Activated CD4-positive, alpha-beta memory T cell treated with anti-CD3 and anti-CD28 coated beads, Interleukin-2, amount 10 ng/mL, durations not matched to agents 7 days and 5 days (primary cell): ENCODE data around the gene WDR70. TPM values are rescaled to one million over a fixed set of nuclear protein-coding genes. Genes with fewer than 3 reads are reported as not detected.
"Not testable (repeated sequence)": the region's sequence is repeated elsewhere in the genome, so short reads cannot be mapped to it uniquely, and the experiment has no call there.

Source experiments
- CTCF ChIA-PET: fragments of 350-600 bp; sonication (Branson Sonifier 250); formaldehyde crosslinking; loops from one replicate; lab custom pipeline; 2021; ENCODE audit warnings: antibody characterized with exemption, inconsistent platforms; lab: Charles Lee
- POLR2A ChIA-PET: fragments of 350-600 bp; sonication (Branson Sonifier 250); formaldehyde crosslinking; loops from one replicate; lab custom pipeline; 2021; ENCODE audit warnings: antibody characterized with exemption; lab: Charles Lee
- DNase-seq: peaks from one replicate; pipeline ENCODE4 v3.0.0-alpha.2; 2020
- H3K27ac Mint-ChIP-seq: one replicate; pipeline ENCODE4 v1.8.0; 2021; ENCODE audit warnings: mild to moderate bottlenecking, mixed read lengths
- H3K27me3 Mint-ChIP-seq: one replicate; pipeline ENCODE4 v1.8.0; 2021; ENCODE audit warnings: mixed read lengths
- H3K36me3 Mint-ChIP-seq: one replicate; pipeline ENCODE4 v1.8.0; 2021; ENCODE audit warnings: low read depth, mixed read lengths
- H3K4me1 Mint-ChIP-seq: one replicate; pipeline ENCODE4 v1.8.0; 2021; ENCODE audit warnings: mixed read lengths
- H3K4me3 Mint-ChIP-seq: one replicate; pipeline ENCODE4 v1.8.0; 2021; ENCODE audit warnings: mild to moderate bottlenecking, mixed read lengths
- H3K9me3 Mint-ChIP-seq: one replicate; pipeline ENCODE4 v1.8.0; 2021; ENCODE audit warnings: mixed read lengths
- total RNA-seq, 2 experiments: library from RNA; stranded (reverse); gene quantifications; one replicate each; pipeline ENCODE4 v1.2.3, GENCODE V29; 2021

WDR70 gene
- total RNA-seq, 2 experiments from 2014 or later, result 25.7 to 26.9 TPM

GRCh38 chr5:37464581-37464980, 85.5 kb downstream of the WDR70 start:
- DNase-seq, H3K4me1 Mint-ChIP-seq, POLR2A ChIA-PET, CTCF ChIA-PET, H3K27ac Mint-ChIP-seq, H3K27me3 Mint-ChIP-seq, H3K4me3 Mint-ChIP-seq, H3K9me3 Mint-ChIP-seq: not testable (repeated sequence)
- H3K36me3 Mint-ChIP-seq, result peaks cover 14% of the 10 kb centered on the region

- DNase-seq, H3K4me1 Mint-ChIP-seq, H3K4me3 Mint-ChIP-seq, POLR2A ChIA-PET, CTCF ChIA-PET, H3K27me3 Mint-ChIP-seq, H3K27ac Mint-ChIP-seq: not testable (repeated sequence)
- peaks cover 11% of the 10 kb centered on the region for H3K9me3 Mint-ChIP-seq
- peaks cover 23% of the 10 kb centered on the region for H3K36me3 Mint-ChIP-seq
Observed at GRCh38 chr5:37469383-37469782, 90.3 kb downstream of the WDR70 start.

- Mint-ChIP-seq H3K27me3 (no peaks in the 10 kb centered on the region), H3K4me3 (no peak overlapping the region), H3K36me3 (peaks cover 24% of the 10 kb centered on the region), H3K4me1 (no peaks in the 10 kb centered on the region), H3K9me3 (peaks cover 11% of the 10 kb centered on the region), H3K27ac (no peak overlapping the region)
- POLR2A ChIA-PET, result no interaction called here
- CTCF ChIA-PET, result no interaction called here
- no peak for DNase-seq
Observed at GRCh38 chr5:37471666-37472197, 92.6 kb downstream of the WDR70 start.

DNA sequence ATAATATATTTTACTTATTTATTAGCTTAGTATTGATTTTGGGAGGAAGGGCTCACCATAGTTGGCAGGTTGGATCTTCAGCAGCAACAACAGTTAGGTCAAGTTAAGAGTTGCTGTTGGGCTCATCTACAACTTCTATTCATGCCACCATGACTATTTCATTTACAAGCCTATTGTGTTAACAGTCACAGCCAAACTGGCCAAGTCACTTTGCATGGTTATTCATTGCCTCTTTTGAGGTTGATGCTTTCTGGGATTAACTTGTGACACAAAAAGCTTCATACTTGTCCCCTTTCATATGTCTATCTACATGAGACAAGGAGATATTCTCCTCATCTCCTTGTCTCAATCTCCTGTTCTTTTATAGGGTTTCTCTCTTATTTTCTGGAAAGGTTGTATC, 98.3 kb downstream of the WDR70 start:
- H3K36me3 Mint-ChIP-seq, result peaks cover 53% of the 10 kb centered on the region
- peaks cover 20% of the 10 kb centered on the region for H3K9me3 Mint-ChIP-seq
- H3K4me3 Mint-ChIP-seq, result no peak overlapping the region
- H3K27me3 Mint-ChIP-seq, result no peaks in the 10 kb centered on the region
- no peak for DNase-seq
- no peak overlapping the region for H3K27ac Mint-ChIP-seq
- ChIA-PET CTCF (interaction anchor here (0.6 kb wide), 1 partner anchor 343 kb away, joined by 4 read pairs; no protein-coding TSS in a partner anchor), POLR2A (no interaction called here)
- H3K4me1 Mint-ChIP-seq, result no peaks in the 10 kb centered on the region

- Mint-ChIP-seq H3K36me3 (peaks cover 59% of the 10 kb centered on the region), H3K27me3 (no peaks in the 10 kb centered on the region), H3K9me3 (peaks cover 20% of the 10 kb centered on the region), H3K4me1 (no peaks in the 10 kb centered on the region), H3K4me3 (no peak overlapping the region), H3K27ac (no peak overlapping the region)
- ChIA-PET POLR2A (no interaction called here), CTCF (no interaction called here)
- DNase-seq, result no peak
Observed at GRCh38 chr5:37478121-37478894, 99.2 kb downstream of the WDR70 start.

DNA sequence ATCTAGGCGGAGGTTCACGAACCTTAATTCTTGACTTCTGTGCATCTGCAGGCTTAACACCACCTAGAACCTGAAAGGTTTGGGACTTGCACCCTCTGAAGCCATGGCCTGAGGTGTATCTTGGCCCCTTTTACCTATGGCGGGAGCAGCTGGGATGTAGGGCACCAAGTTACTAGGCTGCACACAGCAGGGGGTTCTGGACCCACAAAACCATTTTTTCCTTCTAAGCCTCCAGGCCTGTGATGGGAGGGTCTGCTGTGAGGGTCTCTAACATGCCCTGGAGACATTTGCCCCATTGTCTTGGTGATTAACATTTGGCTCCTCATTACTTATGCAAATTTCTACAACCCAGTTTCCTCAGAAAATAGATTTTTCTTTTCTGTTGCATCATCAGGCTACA, 102.3 kb downstream of the WDR70 start:
- H3K27ac Mint-ChIP-seq, H3K27me3 Mint-ChIP-seq, CTCF ChIA-PET, H3K4me3 Mint-ChIP-seq, POLR2A ChIA-PET, H3K4me1 Mint-ChIP-seq, DNase-seq: not testable (repeated sequence)
- H3K36me3 Mint-ChIP-seq, result peaks cover 54% of the 10 kb centered on the region
- H3K9me3 Mint-ChIP-seq, result peaks cover 20% of the 10 kb centered on the region

DNA sequence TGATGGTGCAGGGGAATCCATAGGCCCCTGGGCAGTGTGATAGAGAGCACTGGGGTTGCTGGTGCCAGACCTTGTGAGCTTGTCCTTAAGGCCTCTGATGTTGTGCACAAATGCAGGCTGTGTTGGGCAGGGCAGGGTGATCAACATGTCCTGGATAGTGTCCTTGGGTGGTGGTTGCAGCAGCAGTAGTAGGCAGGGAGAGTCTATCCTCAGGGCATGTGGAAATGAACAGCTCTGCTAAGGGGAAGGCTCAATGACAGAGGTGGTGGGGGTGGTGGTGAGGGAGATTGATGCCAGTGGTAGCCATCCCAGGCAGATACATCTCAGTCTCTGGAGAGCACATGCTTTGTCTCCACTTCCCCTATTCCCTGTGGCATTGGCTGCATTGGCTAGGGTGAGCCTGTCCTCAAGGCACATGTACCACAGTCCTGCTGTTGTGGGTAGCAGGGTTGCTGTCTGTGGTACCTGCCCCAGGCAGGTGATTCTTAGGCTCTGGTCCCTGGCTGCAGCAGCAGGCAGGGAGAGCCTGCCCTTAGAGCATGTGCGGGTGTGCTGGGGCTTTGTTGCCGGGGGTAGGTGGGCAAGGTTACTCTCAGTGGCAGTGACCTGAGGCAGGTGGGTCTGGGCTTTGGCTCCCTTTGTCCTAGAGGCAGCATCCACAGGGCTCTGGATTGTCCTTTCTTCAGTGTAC, 111.1 kb downstream of the WDR70 start:
- Mint-ChIP-seq H3K27ac (no peak overlapping the region), H3K4me1 (peaks cover 8% of the 10 kb centered on the region), H3K27me3 (no peaks in the 10 kb centered on the region), H3K9me3 (peaks cover 13% of the 10 kb centered on the region), H3K4me3 (no peak overlapping the region), H3K36me3 (peaks cover 30% of the 10 kb centered on the region)
- no peak for DNase-seq
- ChIA-PET POLR2A (no interaction called here), CTCF (no interaction called here)

DNA sequence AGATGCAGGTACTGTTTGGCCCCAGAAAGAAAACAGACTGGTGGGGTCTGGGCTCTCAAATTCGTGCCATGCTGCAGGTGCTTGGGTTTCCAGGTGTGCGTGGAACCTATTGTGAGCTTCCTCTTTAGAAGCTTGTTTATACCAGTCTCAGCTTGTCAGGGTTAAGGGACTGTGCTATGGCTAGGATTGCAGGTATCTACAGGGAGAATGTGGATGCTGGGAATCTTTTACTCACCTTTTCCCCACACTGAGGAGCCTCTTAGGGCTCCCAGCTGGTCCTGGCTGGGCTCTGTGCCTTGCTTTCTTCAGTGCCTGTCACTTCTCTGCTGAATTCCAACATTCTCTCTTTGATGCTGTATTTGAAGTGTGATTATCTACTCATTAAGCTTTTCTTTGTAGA, 111.8 kb downstream of the WDR70 start:
- peaks cover 8% of the 10 kb centered on the region for H3K4me1 Mint-ChIP-seq
- H3K27me3 Mint-ChIP-seq, result no peaks in the 10 kb centered on the region
- no peak overlapping the region for H3K27ac Mint-ChIP-seq
- CTCF ChIA-PET, result no interaction called here
- DNase-seq, result no peak
- POLR2A ChIA-PET, result no interaction called here
- peaks cover 30% of the 10 kb centered on the region for H3K36me3 Mint-ChIP-seq
- H3K4me3 Mint-ChIP-seq, result no peak overlapping the region
- H3K9me3 Mint-ChIP-seq, result peaks cover 13% of the 10 kb centered on the region

DNA sequence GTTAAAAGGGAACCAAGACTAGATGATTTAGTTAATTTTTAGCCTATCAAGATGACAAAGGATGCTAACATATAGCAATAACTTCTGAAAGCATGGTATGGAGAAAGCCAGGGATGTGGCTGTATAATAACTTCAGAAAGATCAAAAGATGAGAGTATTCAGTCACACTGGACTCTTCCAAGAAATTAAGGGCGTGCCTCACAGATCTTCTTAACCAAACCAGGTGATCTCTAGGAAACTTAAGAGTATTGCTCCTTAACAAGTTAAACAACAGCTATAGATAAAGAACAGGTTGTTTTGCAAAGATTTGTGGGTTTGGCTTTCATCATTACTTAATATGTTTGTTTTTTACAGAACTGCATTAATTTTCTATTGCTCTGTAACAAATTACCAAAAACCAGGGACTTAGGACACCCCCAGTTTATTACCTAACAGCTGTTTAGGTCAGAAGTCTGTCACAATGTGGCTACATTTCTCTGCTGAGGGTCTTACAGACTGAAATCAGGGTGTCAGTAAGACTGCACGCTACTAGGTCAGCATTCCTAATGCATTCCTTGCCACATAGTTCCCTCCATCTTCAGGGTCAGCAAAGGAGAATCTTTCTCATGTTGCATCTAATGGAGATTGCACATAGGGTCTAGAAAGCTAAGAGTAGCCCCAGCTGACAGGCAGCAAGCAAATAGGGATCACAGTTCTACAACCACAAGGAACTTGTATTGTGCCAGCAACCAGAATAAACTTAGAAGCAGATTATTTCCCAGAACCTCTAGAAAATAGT, 113.8 kb downstream of the WDR70 start:
- DNase-seq, result no peak
- H3K4me1 Mint-ChIP-seq, result peaks cover 8% of the 10 kb centered on the region
- no peak overlapping the region for H3K4me3 Mint-ChIP-seq
- H3K36me3 Mint-ChIP-seq, result peaks cover 26% of the 10 kb centered on the region
- CTCF ChIA-PET, result interaction anchor here (0.7 kb wide), 1 partner anchor 8 kb away, joined by 3 read pairs; no protein-coding TSS in a partner anchor
- H3K27ac Mint-ChIP-seq, result no peak overlapping the region
- no peaks in the 10 kb centered on the region for H3K27me3 Mint-ChIP-seq
- POLR2A ChIA-PET, result no interaction called here
- peaks cover 12% of the 10 kb centered on the region for H3K9me3 Mint-ChIP-seq

DNA sequence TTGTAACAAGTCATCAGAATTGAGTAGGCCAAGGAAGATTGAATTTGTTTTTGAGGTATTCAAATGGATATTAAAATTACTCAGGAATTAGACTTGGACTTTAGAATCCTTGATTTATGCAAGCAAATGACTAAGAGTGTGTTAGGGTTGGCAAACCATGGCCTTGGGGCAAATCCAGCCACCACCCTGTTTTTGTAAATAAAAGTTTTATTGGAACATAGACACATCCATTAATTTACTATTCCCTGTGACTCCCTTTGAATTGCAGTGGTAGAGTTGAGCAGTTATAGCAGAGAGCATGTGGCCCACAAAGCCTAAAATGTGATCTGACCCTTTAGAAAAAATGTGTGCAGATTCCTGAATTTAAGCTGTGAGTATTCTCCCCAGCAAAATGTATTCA, 115.6 kb downstream of the WDR70 start:
- no peaks in the 10 kb centered on the region for H3K27me3 Mint-ChIP-seq
- peaks cover 24% of the 10 kb centered on the region for H3K36me3 Mint-ChIP-seq
- ChIA-PET POLR2A (no interaction called here), CTCF (no interaction called here)
- no peaks in the 10 kb centered on the region for H3K9me3 Mint-ChIP-seq
- DNase-seq, result no peak
- H3K4me1 Mint-ChIP-seq, result peaks cover 8% of the 10 kb centered on the region
- H3K27ac Mint-ChIP-seq, result no peak overlapping the region
- H3K4me3 Mint-ChIP-seq, result no peak overlapping the region

DNA sequence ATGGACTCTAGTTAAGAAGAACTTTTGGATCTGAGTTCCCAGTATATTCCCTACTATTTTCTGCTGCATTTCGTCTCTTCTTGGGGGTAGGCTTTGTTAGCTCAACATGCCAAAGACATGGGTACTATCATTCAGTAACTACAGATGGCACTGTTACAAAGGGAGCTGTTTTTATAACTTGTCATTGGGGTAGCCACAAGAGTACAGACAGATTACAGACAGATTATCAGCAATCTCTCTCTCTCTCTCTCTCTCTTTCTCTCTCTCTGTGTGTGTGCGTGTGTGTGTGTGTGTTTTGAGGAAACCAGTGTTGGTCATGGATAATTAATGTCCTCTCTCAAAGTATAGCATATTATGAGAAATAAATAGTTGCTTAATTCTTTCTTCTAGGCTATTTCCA, 116.1 kb downstream of the WDR70 start:
- ChIA-PET POLR2A (no interaction called here), CTCF (no interaction called here)
- Mint-ChIP-seq H3K27ac (no peak overlapping the region), H3K4me3 (no peak overlapping the region), H3K27me3 (no peaks in the 10 kb centered on the region), H3K36me3 (peaks cover 28% of the 10 kb centered on the region), H3K4me1 (peaks cover 8% of the 10 kb centered on the region), H3K9me3 (no peaks in the 10 kb centered on the region)
- DNase-seq, result no peak

DNA sequence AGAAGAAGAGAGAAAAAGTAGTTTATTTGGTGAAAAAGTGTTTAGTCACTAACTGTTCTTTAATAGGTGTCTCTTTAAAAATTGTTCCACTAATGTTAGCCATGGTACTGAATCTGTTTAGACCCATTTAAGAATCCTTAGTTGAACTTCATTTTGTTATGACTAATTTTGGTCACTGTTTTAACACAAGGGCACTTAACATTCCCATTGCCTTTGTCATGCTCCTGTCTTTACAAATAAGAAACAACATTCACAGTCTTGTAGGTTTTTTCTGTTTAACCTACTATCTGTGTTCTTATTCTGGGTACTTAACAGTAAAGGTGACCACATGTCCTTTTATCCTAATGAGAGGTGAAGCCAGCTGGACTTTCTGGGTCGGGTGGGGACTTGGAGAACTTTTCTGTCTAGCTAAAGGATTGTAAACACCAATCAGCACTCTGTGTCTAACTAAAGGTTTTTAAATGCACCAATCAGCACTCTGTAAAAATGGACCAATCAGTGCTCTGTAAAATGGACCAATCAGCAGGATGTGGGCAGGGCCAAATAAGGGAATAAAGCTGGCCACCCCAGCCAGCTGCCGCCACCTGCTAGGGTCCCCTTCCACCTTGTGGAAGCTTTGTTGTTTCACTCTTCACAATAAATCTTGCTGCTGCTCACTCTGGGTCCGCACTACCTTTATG, 116.7 kb downstream of the WDR70 start:
- ChIA-PET POLR2A (no interaction called here), CTCF (no interaction called here)
- no peaks in the 10 kb centered on the region for H3K27me3 Mint-ChIP-seq
- H3K27ac Mint-ChIP-seq, result no peak overlapping the region
- no peaks in the 10 kb centered on the region for H3K9me3 Mint-ChIP-seq
- no peak overlapping the region for H3K4me3 Mint-ChIP-seq
- H3K36me3 Mint-ChIP-seq, result peaks cover 30% of the 10 kb centered on the region
- peaks cover 8% of the 10 kb centered on the region for H3K4me1 Mint-ChIP-seq
- DNase-seq, result no peak
